H9 (cell line): ENCODE data around the gene FARP1. TPM values are rescaled to one million over a fixed set of nuclear protein-coding genes. Genes with fewer than 3 reads are reported as not detected.
A peak's percentile ranks its signal among the peaks of the same experiment; 100 is the strongest.

ENCODE experiments used
- DNase-seq: peaks from one replicate; pipeline ENCODE4 v3.0.0-alpha.2; 2017
- H2AFZ ChIP-seq: one replicate; pipeline ENCODE4 v1.6.1; 2013; ENCODE audit warnings: mild to moderate bottlenecking, low read length, control low read depth, moderate library complexity
- H2AK5ac ChIP-seq: 2 replicates; pipeline ENCODE4 v1.6.1; 2013; ENCODE audit warnings: low read length, control low read depth, mixed read lengths; ENCODE audit not compliant: insufficient read length
- H2BK120ac ChIP-seq: one replicate; pipeline ENCODE4 v1.6.1; 2013; ENCODE audit warnings: low read depth, mild to moderate bottlenecking, low read length, control low read depth, inconsistent platforms; ENCODE audit not compliant: poor library complexity, severe bottlenecking
- H2BK12ac ChIP-seq: 2 replicates; pipeline ENCODE4 v1.6.1; 2013; ENCODE audit warnings: low read length, control low read depth, mixed read lengths, low read depth; ENCODE audit not compliant: insufficient read length
- H2BK15ac ChIP-seq: 2 replicates; pipeline ENCODE4 v1.6.1; 2013; ENCODE audit warnings: low read depth, low read length, control low read depth
- H2BK20ac ChIP-seq: one replicate; pipeline ENCODE4 v1.6.1; 2013; ENCODE audit warnings: low read depth, mild to moderate bottlenecking, low read length, control low read depth, inconsistent platforms; ENCODE audit not compliant: poor library complexity, severe bottlenecking
- H2BK5ac ChIP-seq: 2 replicates; pipeline ENCODE4 v1.6.1; 2013; ENCODE audit warnings: low read length, control low read depth, mixed read lengths; ENCODE audit not compliant: insufficient read length
- H3K14ac ChIP-seq: 2 replicates; pipeline ENCODE4 v1.6.1; 2013; ENCODE audit warnings: low read length, control low read depth; ENCODE audit not compliant: insufficient read depth
- H3K18ac ChIP-seq: 2 replicates; pipeline ENCODE4 v1.6.1; 2013; ENCODE audit warnings: low read depth, mild to moderate bottlenecking, mixed read lengths, low read length, control low read depth; ENCODE audit not compliant: insufficient read length
- H3K23ac ChIP-seq: 2 replicates; pipeline ENCODE4 v1.6.1; 2013; ENCODE audit warnings: low read length, control low read depth, mixed read lengths, low read depth; ENCODE audit not compliant: insufficient read length
- H3K23me2 ChIP-seq: 2 replicates; pipeline ENCODE4 v1.6.1; 2013; ENCODE audit warnings: low read depth, mild to moderate bottlenecking, mixed read lengths, low read length, control low read depth; ENCODE audit not compliant: insufficient read length, poor library complexity, severe bottlenecking
- H3K27ac ChIP-seq: 2 replicates; pipeline ENCODE4 v1.5.1; 2013; ENCODE audit warnings: low read length, control low read depth, mixed read lengths, low read depth; ENCODE audit not compliant: insufficient read length
- H3K27me3 ChIP-seq: 2 replicates; pipeline ENCODE4 v1.6.1; 2013; ENCODE audit warnings: low read length, control low read depth, inconsistent platforms; ENCODE audit not compliant: insufficient read depth
- H3K4ac ChIP-seq: 2 replicates; pipeline ENCODE4 v1.6.1; 2013; ENCODE audit warnings: low read depth, mild to moderate bottlenecking, control low read depth, inconsistent platforms, low read length, moderate library complexity
- H3K4me1 ChIP-seq: 2 replicates; pipeline ENCODE4 v1.6.1; 2013; ENCODE audit warnings: low read length, control low read depth, inconsistent platforms; ENCODE audit not compliant: insufficient read depth
- H3K4me2 ChIP-seq: 2 replicates; pipeline ENCODE4 v1.6.1; 2013; ENCODE audit warnings: low read length, control low read depth, mixed read lengths; ENCODE audit not compliant: insufficient read length, insufficient read depth
- H3K56ac ChIP-seq: 2 replicates; pipeline ENCODE4 v1.6.1; 2013; ENCODE audit warnings: low read depth, mild to moderate bottlenecking, mixed read lengths, low read length, control low read depth; ENCODE audit not compliant: insufficient read length
- H3K79me1 ChIP-seq: 2 replicates; pipeline ENCODE4 v1.6.1; 2013; ENCODE audit warnings: low read depth, mild to moderate bottlenecking, moderate library complexity, low read length, control low read depth, inconsistent platforms; ENCODE audit not compliant: insufficient read depth, poor library complexity, severe bottlenecking
- H3K79me2 ChIP-seq: 2 replicates; pipeline ENCODE4 v1.6.1; 2013; ENCODE audit warnings: low read length, control low read depth, inconsistent platforms; ENCODE audit not compliant: insufficient read depth
- H3K9ac ChIP-seq: 2 replicates; pipeline ENCODE4 v1.6.1; 2013; ENCODE audit warnings: low read length, control low read depth, mixed read lengths; ENCODE audit not compliant: insufficient read length; ENCODE audit errors: extremely low read depth
- H3K9me3 ChIP-seq: one replicate; pipeline ENCODE4 v1.6.1; 2013; ENCODE audit warnings: low read depth, low read length, inconsistent platforms; ENCODE audit not compliant: control insufficient read depth
- H3T11ph ChIP-seq: one replicate; pipeline ENCODE4 v1.6.1; 2013; ENCODE audit warnings: mild to moderate bottlenecking, low read length, control low read depth, inconsistent platforms
- H4K20me1 ChIP-seq: one replicate; pipeline ENCODE4 v1.6.1; 2013; ENCODE audit not compliant: control insufficient read depth, insufficient read length, insufficient read depth
- H4K5ac ChIP-seq: 2 replicates; pipeline ENCODE4 v1.6.1; 2013; ENCODE audit warnings: low read depth, mild to moderate bottlenecking, mixed read lengths, low read length, control low read depth; ENCODE audit not compliant: insufficient read length
- H4K8ac ChIP-seq: replicated peaks from 2 replicates; pipeline ENCODE4 v1.6.1; 2013; ENCODE audit warnings: low read length, control low read depth, mixed read lengths, low read depth; ENCODE audit not compliant: insufficient read length
- H4K91ac ChIP-seq: 2 replicates; pipeline ENCODE4 v1.6.1; 2013; ENCODE audit warnings: low read depth, mild to moderate bottlenecking, moderate library complexity, mixed read lengths, low read length, control low read depth; ENCODE audit not compliant: insufficient read length
- H3K27ac Mint-ChIP-seq, 3 experiments: 2 replicates in 2 of 3; 3 replicates in 1 of 3; pipeline ENCODE4 v1.8.0; 2020 to 2021; ENCODE audit warnings: mixed read lengths in 3 of 3, mild to moderate bottlenecking in 1 of 3, moderate library complexity in 1 of 3
- H3K27me3 Mint-ChIP-seq: 2 replicates; pipeline ENCODE4 v1.8.0; 2021; ENCODE audit warnings: low read depth, mild to moderate bottlenecking, moderate library complexity, mixed read lengths
- H3K36me3 Mint-ChIP-seq, 3 experiments: 2 replicates in 2 of 3; 3 replicates in 1 of 3; pipeline ENCODE4 v1.8.0; 2020 to 2021; ENCODE audit warnings: low read depth in 3 of 3, mixed read lengths in 3 of 3; ENCODE audit not compliant: insufficient read depth in 1 of 3
- H3K4me1 Mint-ChIP-seq, 2 experiments: 2 replicates each; pipeline ENCODE4 v1.8.0; 2020; ENCODE audit warnings: mixed read lengths in 2 of 2
- H3K4me3 Mint-ChIP-seq, 2 experiments: 2 replicates in 1 of 2; 3 replicates in 1 of 2; pipeline ENCODE4 v1.8.0; 2020 to 2021; ENCODE audit warnings: mild to moderate bottlenecking in 2 of 2, mixed read lengths in 2 of 2, moderate library complexity in 1 of 2
- H3K9me3 Mint-ChIP-seq, 2 experiments: 2 replicates in 1 of 2; 3 replicates in 1 of 2; pipeline ENCODE4 v1.8.0; 2020; ENCODE audit warnings: mild to moderate bottlenecking in 2 of 2, mixed read lengths in 2 of 2, moderate library complexity in 1 of 2
- CTCF ChIP-seq: fragments of 200-600 bp; sonication (generic); conservative IDR thresholded peaks from 3 replicates; pipeline ENCODE4 v1.8.0; 2021; ENCODE audit warnings: antibody characterized with exemption, mild to moderate bottlenecking
- WGBS: extraction: QIAGEN DNeasy Blood & Tissue Kit; methylation state at CpG from one replicate; pipeline ENCODE4 v1.1.7; 2013; ENCODE audit warnings: missing lambda C conversion rate, low lambda C conversion rate, mixed read lengths; ENCODE audit not compliant: insufficient read length; ENCODE audit errors: extremely low coverage; 5-methylcytosine and 5-hydroxymethylcytosine counted together
- total RNA-seq: library from RNA; stranded (reverse); gene quantifications from 2 replicates; pipeline ENCODE4 v1.2.1, GENCODE V29; 2021

FARP1 gene
- total RNA-seq, 1 experiment from 2014 or later = 95.9 TPM

- Histone ChIP-seq H4K91ac (no peak overlapping the region), H3K56ac (no peak overlapping the region), H4K20me1 (no peaks in the 10 kb centered on the region), H4K8ac (no peak overlapping the region), H3K4ac (no peak overlapping the region), H3K23ac (no peak overlapping the region), H4K5ac (no peak overlapping the region), H3K14ac (no peak overlapping the region), H3K4me2 (no peak overlapping the region), H3K79me2 (peaks cover 3% of the 10 kb centered on the region; the same call in 1 of the 2 replicates), H3K27ac (no peak overlapping the region), H3K18ac (no peak overlapping the region), H3K79me1 (no peaks in the 10 kb centered on the region), H2BK15ac (no peak overlapping the region), H2BK120ac (no peak overlapping the region), H2BK12ac (no peak overlapping the region), H2AK5ac (no peak overlapping the region), H2BK5ac (no peak overlapping the region), H3K9ac (no peak overlapping the region), H2AFZ (no peak overlapping the region), H3K27me3 (no peaks in the 10 kb centered on the region), H3K4me1 (no peaks in the 10 kb centered on the region; the same call in 1 of the 2 replicates), H3T11ph (no peak overlapping the region), H3K23me2 (no peaks in the 10 kb centered on the region), H2BK20ac (no peak overlapping the region), H3K9me3 (no peaks in the 10 kb centered on the region)
- Mint-ChIP-seq H3K9me3 (no peaks in the 10 kb centered on the region), H3K36me3 (peaks cover 0 to 5% (median 1%) of the 10 kb centered on the region in 3 experiments; a peak in 2 of 7 replicates), H3K27me3 (no peaks in the 10 kb centered on the region), H3K27ac (peak overlapping the region in 1 of 3 experiments; percentile 82; a peak in 2 of 7 replicates), H3K4me1 (peaks cover 25 to 32% of the 10 kb centered on the region in 2 experiments), H3K4me3 (no peak overlapping the region)
- no CpG with 5 or more reads among the region's 4 CpGs for WGBS
- no peak for DNase-seq
- TF ChIP-seq CTCF = no peak; the same call in 1 of the 3 replicates
Observed at GRCh38 chr13:98189841-98190505, 47.1 kb downstream of the FARP1 start.
